Pulmonary artery endothelial cell (primary cell): Measurements from ENCODE around the gene GJB6. TPM values are rescaled to one million over a fixed set of nuclear protein-coding genes. Genes with fewer than 3 reads are reported as not detected.

Experiments used
- DNase-seq: peaks from one replicate; pipeline ENCODE4 v3.0.0-alpha.2; 2011; ENCODE audit warnings: low read depth, low spot score
- total RNA-seq: library from RNA; depleted of rRNA; stranded (reverse); fragments of >200 nt; gene quantifications from 2 replicates; pipeline ENCODE4 v1.2.3, GENCODE V29; 2014

The GJB6 gene
- total RNA-seq, 1 donor from 2014 or later, result not detected

DNA sequence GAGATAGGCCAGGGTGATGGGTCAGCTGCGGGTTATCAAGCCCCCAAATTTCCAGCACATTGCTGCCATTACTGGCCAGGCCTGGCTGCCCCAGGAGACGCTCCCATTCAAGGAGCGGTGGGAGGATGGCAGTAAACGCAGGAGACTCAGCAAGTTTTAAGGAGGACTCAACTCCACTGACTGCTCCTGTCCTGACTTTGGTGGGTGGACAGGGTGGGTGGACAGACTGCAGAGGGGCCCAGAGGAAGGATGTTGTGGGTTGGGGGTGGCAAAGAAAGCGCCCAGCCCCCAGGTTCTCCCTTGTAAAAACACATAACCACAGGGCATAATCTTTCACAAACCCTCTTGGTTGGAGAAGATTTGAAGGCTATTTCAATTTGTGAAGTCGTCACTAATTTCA is 4.4 kb downstream of the GJB6 start:
- no peak for DNase-seq

DNA sequence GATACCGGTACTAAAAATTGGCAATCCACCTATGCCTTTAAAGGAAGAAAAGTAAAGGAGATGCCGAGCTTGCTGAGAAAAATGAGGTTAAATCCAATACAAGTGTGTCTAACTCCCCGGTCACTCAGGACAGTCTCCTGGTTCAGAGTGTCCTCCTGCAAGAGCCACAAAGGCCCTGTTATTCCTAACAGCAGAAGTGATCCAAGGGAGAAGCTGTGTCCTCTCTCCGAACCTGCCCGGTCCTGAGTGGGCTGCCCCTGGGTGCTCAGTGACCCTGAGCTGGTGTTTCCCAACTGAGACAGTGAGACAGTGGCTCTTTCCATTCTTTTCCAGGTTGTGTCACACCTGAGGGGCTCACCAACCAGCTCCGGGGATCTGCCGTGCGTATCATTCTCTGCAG is 4.8 kb downstream of the GJB6 start:
- no peak for DNase-seq

DNA sequence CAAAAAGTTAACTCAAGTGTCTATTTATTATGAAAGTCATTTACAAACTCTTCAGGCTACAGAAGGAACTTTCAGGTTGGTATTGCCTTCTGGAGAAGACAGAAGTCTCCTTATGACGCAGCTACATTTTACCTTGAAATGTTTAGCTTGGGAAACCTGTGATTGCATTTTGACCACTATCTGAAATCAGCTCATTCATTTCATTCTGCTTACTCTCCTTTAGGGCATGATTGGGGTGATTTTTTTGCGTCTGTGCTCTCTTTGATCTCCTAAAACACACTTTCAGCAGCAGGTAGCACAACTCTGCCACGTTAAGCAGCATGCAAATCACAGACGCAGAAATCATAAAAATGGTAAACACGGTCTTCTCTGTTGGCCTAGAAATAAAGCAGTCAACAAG is 9.6 kb downstream of the GJB6 start:
- DNase-seq, result no peak

DNA sequence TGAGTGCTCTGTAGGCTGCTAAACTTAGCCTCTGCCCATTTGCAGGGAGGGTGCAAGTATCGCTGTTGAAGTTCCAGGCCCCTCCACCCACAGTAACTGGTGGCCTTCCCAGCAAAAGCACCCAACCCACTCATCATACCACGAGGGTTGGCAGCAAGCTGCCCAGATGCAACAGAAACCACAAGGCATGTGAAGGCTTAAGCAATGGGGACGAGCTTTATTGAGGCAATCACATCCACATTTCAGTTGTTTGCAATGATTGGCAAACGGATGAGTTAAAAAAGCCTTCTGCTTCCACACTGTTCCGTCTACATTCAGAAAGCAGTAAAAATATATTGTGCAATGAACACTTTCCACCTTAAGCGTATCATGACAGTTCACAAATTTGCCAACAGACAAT is 10.3 kb downstream of the GJB6 start:
- DNase-seq, result no peak

DNA sequence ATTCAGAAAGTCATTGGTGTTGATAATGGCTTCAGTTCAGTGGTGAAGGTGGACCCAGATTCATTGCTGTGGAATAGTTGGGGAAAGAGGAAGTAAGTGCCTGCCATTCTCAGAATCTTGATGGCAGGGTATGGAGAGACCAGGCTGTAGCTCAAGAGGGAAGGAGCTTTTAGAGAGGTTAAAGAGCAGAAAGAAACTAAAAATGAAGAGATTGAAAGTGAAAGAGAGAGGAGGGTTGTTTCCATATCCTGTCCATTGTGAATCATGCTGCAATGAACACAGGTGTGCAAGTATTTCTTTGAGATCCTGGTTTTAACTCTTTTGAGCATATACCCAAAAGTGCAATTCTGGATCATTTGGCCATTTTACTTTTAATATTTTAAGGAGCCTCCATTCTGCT is 12.5 kb downstream of the GJB6 start:
- DNase-seq, result no peak

DNA sequence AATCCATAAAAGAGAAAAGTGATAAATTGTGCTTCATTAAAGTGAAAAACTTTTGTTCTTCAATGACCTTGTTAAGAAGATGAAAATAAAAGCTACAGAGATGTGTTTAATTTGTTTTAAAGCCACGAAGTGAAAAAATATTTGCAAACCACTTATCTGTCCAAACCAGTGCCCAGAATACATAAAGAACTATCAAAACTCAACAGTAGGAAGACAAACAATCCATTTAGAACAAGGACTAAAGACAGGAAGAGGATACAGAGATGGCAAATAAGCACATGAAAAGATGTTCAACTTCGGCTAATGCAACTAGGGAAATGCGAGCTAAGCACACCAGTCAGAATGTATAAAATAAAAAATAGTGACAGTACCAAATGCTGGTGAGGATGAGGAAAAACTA is 15.0 kb downstream of the GJB6 start:
- no peak for DNase-seq

DNA sequence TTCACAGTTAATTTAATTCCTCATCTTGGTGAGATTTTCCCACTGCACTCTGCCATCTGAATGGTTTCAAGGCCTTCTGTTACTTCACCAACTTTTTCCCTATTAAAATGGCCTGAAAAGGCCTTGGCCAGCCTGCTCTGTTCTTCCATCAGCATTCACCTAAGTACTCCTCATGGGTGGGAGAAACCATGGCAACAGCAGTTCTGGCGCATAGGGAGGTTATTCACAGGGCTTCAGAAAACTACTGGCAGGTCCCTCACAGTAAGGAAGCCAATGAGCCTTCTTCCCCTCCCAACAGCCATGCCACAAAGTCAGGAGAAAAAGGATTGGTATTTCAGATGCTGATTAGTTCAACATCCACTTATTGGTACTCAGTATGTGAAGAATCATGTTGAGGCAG is 22.2 kb downstream of the GJB6 start:
- DNase-seq, result no peak

DNA sequence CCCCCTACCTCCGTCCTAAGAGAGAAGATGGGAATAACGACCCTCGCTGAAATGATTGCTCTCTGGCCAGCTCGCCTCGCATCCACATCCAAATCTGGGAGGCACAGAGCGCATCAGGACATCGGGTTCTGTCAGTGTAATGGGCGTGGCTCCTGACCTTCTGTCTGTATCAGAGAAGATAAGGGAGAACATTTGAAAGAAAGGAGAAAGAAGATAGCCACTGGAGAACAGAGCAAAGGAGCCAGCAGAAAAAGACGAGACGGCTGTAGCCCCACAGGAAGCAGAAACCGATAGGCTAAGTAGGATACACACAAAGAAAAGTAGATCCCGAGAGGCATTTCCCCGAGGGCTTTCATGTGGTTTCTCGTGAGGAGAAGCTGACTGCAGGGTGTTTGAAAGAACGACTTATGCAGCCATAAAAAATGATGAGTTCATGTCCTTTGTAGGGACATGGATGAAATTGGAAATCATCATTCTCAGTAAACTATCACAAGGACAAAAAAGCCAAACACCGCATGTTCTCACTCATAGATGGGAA is 25.4 kb downstream of the GJB6 start:
- DNase-seq, result no peak

DNA sequence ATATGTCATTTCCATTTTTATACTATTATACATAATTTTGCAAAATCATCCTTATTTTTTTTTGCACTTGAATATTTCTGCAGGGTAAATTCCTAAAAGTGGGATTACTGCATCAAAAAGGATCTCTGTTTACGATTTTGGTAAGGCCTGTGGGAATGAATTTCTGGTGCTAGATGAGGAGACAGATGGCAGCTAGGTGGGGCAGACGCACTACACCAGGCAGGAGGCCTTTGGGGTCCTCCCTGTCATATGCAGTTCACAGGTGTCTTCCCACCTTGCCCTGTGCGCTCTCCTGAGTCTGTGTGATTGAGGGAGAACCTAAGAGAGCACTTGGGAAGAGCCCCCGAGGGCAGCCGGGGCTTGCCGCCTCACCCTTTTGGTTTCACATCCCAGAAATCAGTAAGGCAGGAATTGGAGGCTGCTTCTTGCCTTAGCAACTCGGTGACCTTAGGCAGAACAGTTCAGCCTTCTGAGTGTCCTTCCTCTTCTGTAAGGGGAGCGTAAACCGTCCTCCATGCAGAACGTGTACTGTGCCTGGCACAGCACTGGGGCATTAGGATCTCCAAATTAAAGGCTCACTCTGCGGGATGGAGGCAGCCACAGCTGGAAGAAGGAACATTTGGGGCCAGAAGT is 25.9 kb downstream of the GJB6 start:
- no peak for DNase-seq

DNA sequence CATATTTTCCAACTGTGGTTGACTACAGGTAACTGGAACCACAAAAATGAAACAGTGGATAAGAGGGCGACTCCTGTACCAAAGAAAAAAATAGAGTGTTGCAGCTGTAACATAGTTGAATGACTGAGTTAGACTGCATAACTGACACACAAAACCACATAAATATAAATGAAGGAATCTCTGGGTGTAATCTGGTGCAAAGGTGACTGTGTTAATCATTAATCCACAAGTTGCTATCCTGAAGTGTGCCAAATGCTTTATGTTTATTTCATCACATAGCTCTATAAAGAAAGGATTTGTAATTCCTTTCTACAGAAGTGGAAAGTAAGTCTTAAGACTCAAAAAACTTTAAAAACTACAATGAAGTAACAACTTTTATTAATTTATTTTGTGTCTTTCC is 33.3 kb downstream of the GJB6 start:
- no peak for DNase-seq

DNA sequence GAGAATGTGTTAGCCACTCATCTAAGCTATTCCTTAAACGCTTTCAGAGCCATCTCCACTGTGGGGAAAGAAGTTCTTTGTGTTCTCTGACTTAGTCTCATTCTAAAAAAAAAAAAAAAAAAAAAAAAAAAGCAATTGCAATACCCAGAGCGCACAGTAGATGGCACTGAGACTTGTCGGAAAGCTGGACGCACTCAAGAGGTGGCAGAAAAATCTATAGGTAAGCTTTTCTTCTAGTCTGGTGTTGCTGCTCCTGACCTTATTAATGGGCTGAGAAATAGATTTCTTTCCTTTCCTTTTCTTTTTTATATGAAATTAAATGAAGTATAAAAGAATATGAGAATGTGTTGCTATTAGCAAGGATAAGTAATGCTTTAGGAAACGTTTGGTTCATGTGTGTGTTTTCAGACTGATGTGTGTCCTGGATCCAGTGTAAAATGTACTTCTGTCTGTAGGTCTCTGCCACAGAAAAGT is 34.7 kb downstream of the GJB6 start:
- no peak for DNase-seq

DNA sequence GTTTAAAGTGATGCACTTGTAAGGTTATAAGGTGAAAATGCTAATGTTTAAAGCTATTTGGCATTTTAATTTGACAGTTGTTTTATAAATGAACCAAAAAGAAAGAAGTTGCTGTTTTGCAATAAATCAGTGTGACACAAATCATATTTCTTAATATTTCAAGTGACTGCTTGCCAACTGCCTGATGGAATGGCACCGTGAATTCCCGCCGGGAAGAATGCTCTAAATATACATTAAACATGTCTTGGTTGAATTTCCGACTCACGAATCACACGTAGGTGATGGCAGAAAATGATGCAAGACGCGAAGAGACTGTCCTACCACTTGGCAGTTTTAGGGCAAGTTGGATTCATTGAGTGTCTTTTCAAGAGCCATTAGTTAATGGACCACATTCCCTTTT is 36.3 kb downstream of the GJB6 start:
- DNase-seq, result no peak

DNA sequence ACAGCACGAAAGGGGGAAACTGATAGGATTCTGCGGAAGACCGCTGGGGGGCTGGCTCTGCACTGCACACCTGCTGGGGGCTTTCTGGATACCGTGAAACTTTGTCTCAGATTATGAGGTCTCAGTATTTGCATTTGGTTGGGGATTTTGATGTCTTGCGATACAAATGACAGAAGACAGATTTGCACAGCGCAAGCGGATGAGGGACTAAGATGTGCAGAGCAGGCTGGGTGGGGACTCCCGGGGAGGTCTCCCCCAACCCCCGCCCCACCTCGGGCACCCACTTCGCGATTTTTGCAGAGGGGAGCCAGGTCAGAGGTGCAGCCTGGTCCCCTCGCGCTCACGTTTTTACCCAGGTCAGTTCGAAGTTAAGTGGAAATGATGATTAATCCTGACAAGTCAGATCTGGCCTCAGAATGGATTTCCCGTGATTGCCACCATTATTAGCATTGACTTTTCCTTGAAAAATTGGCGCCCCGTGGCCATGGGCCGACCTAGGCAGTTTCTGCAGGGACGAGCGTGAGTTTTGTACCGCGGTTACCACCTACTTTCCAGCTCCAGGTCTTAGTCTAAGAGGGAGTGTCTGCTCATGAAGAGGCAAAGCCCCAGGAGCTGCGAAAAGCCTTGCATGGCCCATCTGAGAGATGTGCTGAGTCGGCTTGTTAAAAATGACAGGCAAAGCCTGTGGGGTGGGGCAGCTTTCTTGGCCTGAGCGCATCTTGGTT is 38.0 kb downstream of the GJB6 start:
- no peak for DNase-seq

DNA sequence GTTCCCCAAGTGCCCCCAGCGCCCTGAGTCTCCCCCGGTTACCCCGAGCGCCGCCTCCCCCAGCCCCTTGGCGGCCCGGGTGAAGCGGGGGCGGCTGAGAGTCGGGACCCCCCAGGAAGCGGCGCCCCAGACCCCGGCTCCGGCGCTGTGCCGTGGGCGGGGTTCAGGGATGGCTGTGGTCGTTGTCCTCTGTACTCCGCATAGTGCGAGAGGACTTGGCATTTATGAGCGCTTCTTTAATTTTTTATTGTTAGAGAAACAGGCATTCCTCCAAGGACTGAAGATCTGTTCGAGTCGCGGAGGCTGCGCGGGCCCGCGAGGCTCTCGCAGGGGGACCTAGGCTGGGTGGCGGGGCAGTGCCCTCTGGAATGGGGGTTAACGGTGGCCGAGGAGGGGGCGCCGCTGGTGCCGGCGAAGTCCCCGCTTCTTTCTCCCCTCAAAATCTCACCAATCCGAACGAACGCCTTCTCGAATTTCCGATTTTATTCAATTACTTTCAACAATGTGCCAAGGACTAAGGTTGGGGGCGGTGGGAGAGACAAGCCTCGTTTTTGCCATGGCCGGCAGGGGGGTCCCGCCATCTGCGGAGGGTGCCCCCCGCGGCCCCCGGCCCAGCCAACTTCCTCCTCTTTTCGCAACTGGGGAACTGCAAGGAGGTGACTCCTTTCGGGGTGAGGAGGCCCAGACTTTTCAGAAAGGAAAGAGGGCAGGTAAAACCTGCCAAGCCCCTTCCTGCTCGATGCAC is 38.8 kb downstream of the GJB6 start:
- no peak for DNase-seq

DNA sequence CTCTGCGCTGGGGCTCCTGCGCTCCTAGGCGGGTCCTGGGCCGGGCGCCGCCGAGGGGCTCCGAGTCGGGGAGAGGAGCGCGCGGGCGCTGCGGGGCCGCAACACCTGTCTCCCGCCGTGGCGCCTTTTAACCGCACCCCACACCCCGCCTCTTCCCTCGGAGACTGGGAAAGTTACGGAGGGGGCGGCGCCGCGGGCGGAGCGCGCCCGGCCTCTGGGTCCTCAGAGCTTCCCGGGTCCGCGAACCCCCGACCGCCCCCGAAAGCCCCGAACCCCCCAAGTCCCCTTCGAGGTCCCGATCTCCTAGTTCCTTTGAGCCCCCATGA is 39.3 kb downstream of the GJB6 start, which contains the start of gene GJB2:
Gene GJB2, minus strand, starts transcription at position 103 of the 326 bp plus-strand sequence. CDS start 3,357 bp downstream, outside the sequence.
- no peak for DNase-seq

DNA sequence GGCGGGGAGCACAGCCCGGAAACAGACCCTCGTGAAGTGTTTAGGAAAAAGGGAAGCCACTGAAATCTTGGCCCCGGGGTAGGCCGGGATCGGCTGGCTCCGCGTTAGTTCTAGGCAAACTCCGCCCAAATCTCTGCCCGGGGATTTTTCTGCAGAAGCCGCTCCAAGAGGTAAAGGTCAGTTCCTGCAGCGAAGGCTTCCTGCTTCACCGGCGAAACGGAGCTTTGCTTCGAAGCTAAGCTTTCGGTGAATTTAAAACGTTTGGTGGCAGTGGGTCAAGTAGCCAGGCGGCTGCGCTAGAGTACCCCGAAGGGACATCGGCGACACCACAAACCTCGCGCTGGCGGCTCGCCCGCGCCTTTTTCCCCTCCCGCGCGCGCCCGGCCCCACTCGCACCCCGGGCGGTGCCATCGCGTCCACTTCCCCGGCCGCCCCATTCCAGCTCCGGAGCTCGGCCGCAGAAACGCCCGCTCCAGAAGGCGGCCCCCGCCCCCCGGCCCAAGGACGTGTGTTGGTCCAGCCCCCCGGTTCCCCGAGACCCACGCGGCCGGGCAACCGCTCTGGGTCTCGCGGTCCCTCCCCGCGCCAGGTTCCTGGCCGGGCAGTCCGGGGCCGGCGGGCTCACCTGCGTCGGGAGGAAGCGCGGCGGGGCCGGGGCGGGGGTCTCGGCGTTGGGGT is 39.8 kb downstream of the GJB6 start:
- DNase-seq, result no peak

DNA sequence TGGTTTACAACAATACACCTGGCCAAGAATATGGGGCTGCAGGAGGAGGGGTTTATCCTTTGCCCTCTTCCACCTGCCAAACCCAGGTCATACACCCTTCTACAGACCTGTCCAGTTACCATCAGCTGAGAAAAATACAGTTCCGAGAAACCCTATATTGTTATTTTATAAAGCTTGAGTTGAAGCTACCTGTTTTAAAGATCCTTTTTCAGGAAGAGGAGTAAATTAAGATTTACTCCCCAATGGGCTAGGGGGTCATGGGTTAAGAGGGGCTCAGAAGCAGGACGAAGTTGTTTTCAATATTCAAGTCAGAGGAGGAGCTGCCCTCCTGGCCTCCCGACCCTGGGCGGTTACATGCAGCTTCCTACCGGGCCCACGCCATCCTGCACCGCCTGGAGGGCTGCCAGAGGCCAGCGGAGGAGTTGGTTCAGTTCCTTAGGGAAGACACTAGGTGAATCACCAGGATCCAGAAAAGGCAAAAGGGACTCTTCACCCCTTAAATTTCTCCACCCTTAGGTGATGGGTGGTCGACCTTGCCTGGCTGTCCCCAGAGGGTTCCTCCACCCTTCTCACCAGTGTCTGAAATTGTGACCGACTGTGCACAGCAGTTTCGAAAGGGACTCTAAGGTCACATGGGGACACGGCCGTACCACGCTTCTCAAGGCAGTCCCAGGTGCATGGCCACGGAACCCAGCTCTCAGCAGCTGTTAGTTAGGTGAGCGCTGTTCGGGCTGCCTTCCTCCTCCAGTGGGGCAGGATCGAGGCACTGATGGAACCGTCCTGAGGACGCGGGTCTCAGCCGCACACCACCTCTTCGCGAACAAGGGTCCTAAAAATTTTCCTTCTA is 40.6 kb downstream of the GJB6 start:
- DNase-seq, result no peak

DNA sequence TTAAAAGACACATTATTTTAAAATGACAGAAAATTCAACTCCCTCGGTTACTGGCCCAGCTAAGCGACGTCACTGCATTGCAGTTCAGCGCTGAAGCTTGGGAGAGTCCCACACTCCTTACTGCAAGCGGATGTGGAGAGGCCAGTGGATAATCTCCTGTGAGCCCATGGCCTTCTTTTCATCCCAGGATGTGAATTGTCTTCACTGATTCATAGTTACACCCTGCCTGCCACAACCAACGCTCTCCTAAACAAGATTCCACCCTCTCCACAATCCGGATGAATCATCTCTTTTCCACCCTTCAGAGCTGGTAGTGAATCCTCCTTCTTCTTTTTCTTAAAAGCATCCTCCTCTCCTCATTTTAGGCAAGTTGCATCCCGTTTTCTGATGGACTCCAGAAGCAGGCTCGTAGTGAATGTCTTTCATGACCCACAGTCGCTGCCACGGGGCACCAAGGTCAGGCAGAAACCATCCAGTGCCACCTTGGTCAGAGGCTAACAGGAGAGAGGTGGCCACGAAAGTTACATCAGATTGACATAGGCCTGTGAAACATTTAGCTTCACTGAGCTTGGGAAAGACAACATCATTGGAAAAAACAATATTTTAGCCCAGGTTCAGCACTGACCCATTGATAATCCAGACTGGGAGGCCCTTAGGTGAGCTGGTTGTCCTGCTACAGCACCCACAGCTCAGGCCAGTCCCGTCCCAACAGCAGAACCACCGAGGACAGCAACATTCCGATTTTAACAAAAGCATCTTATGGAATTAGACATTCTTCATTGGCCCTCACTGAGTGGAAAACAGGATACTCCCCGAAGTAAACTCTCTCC is 41.4 kb downstream of the GJB6 start:
- no peak for DNase-seq

DNA sequence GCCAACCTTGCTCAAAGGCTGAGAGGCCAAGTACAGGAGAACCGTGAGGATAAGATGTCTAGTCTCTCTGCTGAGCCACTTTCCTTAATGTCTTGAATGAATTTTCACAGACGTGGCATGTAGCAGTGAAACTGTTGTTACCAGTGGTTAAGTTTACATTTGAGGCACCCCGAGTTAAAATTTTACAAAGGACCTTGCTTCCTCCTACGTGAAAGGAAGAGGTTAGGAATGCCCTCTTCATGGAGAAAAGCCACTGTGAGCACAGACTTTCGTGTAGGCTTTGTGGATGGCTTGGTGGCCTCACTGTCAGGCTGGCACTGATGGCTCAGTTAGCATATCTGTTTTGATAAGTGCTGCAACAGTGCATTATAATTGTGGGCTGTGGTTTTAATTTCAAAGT is 42.0 kb downstream of the GJB6 start:
- no peak for DNase-seq
